ENCODE data around the gene CD151.

The CD151 gene

DNA sequence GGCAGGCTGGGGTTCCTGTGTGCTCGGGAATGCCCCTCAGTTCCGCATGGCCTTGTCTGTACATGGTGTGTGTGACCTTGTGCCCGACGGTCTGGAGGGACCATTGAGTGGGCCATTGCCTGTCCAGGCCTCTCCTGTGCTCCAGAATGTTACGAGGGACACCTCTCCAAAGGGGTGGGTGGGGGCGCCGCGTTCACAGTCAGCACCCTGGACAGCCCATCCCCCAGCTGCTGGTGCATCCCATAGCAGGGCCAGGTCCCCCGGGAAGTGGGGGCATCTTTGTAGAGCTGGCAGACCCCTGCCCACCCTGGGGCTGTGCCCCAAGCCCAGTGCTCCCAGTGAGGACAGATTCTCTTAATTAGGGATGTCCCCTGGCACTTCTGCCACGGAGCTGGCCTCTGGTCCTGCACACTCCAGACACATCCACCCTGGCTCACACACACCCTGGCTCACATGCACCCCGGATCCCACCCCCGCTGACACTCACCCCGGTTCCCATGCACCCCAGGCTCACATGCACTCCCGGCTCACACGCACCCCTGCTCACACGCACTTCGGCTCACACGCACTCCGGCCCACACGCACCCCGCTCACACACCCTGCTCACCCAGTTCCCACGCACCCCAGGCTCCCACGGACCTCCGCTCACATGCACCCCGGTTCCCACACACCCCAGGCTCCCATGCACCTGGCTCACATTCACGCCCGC is 25.5 kb downstream of the CD151 start:
- no peak for DNase-seq (ENCODE audit: low spot score)

DNA sequence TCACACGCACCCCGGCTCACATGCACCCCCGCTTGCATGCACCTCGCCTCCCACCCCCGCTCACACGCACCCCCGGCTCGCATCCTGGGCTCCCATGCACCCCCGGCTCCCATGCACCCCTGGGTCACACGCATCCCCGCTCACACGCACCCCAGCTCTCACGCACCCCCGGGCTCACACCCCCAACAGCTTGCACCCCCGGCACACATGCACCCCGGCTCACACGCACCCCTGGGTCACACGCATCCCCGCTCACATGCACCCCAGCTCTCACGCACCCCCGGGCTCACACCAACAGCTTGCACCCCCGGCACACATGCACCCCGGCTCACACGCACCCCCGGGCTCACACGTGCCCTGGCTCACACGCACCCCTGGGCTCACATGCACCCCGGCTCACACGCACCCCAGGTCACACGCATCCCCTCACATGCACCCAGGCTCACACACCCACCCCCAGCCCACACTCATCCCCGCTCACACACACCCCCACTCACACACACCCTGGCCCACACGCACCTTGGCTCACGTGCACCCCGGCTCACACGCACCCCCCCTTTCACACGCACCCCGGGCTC is 26.1 kb downstream of the CD151 start:
- no peak for DNase-seq (ENCODE audit: low spot score)

DNA sequence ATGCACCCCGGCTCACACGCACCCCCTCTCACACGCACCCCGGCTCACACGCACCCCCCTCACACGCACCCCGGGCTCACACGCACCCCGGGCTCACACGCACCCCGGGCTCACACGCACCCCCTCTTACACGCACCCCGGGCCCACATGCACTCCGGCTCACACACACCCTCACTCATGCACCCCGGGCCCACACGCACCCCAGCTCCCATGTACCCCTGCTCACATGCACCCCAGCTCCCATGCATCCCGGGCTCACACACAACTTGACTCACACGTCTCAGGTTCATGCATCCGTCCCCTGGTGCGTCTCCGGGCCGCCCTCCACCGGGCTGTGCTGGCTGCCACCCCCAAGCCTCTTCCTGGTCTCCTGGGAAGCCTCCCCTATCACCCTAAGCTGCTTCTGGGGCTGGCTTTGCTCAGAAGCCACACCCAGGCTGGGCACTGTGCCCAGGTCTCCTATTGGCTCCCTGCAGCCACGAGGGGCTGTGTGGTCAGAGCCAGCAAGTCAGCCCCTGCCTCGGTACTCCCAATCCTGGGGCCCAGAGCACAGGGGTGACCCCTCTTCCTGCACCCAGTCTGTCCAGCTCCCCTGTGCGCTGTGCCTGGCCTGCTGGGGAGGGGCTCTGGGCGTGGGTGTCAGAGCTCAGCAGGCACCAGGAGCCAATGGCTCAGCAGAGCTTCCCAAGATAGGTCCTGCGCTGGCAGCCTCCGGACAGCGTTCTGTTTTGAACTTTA is 26.8 kb downstream of the CD151 start:
- no peak for DNase-seq (ENCODE audit: low spot score)

DNA sequence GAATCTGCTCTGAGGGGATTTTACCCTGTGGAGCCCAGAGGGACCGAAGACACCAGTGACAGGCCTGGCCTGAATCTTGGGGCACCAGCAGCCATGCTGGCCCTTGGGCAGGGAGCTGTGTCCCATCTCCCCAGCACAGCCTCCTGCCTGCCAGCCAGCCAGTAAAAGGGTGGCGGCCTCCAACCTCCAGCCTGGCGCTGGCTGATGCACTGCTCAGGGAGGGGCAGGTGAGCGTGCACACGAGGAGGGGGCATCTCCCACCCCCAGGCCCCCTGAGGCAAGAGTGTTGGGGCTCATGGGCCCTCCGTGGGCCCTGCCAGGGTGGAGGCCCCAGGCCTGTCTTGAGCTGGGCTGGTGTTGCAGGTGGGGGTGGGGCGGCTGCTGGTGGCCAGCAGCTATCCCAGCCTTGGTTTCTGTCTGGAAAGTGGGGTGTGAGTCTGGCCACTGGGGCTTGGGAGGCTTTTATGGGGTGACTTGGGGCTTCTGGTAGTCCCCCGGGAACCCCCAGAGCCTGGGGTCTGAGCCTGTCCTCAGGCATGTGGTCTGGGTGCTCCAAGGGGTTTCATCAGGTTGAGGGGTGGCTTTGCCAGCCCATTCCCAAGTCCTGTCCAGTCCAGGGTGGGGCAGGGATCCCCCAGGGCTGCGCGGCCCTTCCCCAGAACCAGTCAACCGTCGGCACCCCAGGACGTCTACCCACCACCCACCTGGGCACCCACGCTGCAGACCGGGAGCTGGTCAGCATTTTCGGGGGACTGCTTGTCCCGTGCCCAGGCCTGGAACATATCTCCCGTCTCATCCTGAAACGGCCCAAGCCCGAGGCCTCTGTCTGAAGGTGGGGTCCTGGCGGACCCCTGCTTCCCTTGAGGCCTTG is 27.7 kb downstream of the CD151 start:
- no peak for DNase-seq (ENCODE audit: low spot score)

DNA sequence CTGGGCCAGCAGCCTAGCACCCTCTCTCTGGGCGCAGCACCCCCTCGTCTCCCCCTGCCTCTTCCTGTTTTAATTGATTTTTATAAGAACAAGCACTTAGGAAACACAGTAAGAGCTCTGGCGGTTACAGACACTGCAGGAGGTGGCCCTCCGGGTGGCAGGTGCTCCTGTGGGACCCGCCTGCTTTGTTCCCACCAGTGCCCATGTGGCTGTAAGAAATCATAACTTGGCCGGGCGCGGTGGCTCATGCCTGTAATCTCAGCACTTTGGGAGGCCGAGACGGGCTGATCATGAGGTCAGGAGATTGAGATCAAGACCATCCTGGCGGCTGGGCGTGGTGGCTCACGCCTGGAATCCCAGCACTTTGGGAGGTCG is 28.3 kb downstream of the CD151 start:
- DNase-seq (ENCODE audit: low spot score) = no peak

DNA sequence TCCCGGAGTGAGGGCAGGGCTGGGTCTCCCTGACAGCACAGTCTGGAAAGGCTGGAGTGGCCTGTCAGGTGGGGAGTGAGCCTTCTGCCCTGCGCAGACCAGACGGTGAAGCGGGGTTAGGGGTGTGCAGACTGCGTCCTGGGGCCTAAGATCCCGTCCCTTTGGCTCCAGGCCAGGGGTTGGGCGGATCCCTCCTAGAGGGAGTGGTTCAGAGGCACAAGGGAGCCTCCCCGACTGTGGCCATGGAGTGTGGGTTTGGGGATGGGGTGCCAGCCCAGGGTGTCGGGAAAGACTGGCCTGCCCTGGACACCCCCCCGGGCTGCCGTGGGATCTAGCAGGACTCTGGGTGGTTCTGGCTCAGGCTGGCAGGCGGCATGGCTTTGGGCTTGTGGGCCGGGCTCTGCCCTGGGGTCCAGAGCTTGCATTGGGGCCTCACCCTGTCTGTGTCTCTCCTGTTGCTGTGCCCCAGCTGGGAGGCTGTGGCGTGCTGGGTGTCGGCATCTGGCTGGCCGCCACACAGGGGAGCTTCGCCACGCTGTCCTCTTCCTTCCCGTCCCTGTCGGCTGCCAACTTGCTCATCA is 29.4 kb downstream of the CD151 start:
- no peak for DNase-seq (ENCODE audit: low spot score)

DNA sequence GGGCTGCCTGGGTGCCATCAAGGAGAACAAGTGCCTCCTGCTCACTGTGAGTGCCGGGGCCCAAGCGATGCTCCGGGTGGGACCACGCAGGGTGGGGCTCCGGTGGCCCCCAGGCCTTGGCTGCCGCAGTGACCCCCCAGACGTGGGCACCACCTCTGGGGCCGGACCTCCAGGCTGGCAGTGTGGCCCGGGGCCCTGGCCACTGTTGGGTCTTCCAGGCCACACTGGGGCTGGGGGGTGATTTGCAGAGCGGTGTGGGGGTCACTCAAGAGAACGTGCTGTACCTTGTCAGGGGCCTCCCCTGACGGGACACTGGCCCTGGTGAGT is 29.9 kb downstream of the CD151 start:
- no peak for DNase-seq (ENCODE audit: low spot score)

DNA sequence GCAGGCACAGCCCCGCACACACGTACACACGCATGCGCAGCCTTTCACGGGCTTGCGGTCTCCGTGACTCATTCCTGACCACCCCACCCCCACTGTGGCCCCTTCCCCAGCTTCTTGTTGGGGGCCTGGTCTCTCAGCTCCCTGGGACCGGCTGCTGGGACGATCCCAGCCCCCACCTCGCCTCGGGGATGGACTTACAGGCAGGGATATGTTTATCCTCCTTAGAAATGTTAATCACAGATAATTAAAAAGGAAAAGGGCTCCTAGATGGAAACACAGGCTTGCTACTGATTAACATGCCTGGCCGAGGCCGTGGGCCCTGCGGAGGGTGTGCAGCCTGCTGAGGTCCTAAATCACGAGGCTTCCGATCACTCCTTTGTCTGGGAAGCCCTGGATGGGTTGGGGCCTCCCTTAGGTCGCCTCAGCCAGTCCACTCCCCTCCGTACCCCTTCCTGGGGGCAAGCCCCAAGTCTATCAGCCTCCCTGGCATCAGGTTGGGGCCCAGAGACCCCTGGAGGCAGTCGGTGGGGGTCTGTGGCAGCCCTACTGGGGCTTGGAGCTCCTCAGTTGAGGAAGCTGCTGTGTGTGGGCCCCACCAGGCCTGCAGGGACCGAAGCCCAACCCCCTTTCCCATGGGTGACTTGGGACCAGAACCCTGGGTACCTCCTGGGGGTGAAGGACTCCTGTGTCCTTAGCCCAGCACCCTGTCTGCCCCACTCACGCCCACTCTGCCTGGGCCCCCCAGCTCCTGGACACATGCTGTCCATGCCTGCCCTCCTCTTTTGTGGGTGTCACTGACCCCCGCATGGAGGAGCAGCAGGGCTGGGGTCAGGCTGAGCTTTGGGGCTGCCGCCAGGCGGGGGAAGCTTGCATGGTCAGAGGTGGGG is 30.5 kb downstream of the CD151 start:
- DNase-seq (ENCODE audit: low spot score) = no peak

DNA sequence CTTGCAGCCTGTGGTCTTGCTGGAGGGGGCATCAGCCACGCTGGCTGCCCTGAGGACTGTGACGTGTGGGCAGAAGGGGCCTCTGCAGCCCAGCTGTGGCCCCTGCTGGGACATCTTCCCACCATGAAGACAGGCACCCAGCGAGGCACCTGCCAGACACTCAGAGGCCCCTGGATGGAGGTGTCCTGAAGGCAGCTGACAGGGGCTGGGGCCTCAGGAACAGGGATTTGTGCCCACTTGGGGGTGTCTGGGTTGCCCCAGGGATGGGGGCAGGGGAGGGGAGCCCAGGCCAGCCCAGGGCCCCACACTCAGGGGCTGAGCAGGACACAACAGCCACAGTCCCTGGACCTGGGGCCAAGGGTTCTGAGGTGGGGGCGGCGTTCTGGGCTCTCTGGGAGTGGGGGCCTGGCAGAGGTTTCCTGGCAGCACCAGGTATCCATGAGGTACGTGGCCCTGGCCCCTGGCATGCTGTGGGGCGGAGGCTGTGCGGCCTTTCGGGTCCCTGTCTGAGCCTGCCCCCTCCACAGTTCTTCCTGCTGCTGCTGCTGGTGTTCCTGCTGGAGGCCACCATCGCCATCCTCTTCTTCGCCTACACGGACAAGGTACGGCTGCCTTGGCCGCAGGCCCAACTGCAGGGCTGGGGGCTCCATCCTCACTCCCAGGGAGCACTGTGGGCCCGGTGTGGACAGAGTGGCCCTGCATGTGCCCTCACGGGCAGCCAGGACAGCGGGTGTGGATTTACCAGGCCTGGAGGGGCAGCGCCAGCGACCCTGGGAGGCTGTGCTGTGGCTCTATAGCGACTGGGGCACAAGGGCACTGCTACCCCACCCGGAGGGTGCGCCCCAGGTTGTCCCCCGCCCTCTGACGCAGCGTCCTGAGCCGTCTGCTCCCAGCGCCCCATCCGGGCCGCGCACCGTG is 31.4 kb downstream of the CD151 start:
- DNase-seq (ENCODE audit: low spot score) = no peak

DNA sequence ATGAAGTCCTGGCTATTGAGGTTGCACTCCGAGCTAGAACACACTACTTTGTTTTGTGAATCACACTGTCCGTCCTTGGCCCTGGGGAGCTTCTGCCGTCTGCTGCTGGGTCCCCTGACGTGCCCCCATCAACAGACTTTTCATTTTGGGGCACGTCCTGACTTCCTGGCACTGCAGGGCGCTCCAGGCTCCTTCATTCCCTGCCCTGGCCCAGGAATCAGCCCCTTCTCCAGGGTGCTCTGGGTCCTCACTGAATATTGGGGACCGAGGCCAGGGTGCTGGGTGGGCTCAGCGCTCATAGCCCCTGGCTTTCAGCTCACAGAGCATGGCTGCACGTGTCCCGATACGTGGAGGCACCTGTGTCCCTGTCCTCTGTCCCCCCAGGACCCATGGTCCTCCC is 32.1 kb downstream of the CD151 start:
- no peak for DNase-seq (ENCODE audit: low spot score)

DNA sequence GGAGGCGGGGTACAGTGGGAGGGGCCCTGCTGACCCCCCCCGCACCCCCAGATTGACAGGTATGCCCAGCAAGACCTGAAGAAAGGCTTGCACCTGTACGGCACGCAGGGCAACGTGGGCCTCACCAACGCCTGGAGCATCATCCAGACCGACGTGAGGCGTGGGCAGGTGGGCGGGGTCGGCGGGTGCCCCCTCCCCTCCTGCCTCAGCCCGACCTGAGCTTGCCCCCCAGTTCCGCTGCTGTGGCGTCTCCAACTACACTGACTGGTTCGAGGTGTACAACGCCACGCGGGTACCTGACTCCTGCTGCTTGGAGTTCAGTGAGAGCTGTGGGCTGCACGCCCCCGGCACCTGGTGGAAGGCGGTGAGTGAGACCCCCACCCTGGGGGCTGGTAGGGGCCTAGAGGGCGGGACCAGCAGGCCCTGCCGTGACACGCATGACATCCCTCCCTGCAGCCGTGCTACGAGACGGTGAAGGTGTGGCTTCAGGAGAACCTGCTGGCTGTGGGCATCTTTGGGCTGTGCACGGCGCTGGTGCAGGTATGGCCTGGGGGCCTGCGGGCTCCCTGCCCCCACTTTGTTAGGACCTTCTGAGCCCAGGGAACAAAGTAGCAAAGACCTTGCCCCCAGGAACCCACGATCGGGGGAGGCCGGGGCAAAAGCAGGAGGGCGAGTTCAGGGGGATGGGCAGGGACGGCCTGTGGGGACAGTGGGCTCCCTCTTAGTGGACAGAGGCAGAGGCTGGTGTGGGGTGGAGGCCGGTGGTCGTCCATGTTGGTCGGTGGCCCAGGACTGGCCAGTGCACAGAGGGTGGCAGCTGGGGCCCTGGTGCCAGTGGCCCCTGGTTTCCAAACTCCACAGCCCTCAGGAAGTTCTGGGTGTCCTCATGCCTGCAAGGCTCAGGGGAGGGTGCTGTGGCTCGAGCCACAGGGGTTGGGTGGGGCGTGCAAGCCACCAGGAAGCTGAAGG is 33.0 kb downstream of the CD151 start:
- no peak for DNase-seq (ENCODE audit: low spot score)

DNA sequence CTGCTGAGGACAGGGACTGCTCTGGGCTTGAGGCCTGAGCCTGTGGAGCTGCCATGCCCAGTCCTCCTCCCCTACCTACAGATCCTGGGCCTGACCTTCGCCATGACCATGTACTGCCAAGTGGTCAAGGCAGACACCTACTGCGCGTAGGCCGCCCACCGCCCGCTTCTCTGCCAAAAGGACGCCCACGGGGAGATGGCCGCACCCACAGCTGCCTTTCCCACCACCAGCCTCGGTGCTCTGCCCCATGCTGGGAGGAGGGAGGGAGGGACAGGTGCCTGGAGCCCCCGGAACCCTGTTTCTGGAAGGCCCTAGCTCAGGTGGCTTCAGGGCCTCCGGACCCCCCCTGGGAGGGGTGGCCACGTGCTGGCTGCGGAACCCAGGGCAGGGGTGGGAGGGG is 33.7 kb downstream of the CD151 start:
- DNase-seq (ENCODE audit: low spot score) = no peak

DNA sequence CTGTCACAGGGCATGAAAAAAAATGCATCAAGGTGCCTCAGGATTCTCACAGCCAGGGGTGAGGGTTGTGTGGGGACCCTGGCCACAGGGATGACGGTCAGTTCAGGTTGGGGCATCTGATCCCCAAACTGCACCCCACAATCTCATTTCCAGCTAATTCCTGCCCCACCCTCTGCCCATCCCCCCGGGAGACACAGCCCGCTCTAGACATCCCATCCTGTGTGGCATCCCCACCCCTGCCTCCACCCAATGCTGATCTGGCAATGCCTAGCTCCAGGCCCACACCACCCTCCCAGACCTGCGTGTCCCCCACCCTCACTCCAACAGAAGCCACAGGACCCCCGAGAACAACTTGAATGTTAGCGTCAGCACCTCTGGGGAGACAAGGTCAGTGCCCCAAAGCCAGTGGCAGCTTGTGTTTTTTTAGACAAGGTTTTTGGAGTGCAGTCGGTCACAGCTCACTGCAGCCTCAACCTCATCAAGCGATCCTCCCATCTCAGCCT is 35.2 kb downstream of the CD151 start:
- no peak for DNase-seq (ENCODE audit: low spot score)

DNA sequence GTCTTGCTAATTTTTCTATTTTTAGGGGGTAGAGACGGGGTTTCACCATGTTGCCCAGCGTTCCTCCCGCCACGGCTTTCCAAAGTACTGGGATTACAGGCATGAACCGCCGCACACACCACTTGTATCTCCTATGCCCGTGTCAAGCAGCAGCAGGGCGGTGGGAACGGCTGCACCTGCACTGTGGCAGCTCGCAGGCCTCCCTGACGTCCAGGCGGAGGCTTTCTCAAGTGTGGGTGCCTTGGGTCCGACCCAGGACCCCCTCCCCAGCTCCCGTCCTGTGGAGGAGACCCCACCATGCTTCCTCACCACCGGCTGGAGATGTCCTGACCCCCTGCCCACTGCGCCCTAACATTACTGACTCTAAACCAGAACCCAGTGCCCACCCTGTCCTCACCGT is 35.6 kb downstream of the CD151 start:
- no peak for DNase-seq (ENCODE audit: low spot score)

DNA sequence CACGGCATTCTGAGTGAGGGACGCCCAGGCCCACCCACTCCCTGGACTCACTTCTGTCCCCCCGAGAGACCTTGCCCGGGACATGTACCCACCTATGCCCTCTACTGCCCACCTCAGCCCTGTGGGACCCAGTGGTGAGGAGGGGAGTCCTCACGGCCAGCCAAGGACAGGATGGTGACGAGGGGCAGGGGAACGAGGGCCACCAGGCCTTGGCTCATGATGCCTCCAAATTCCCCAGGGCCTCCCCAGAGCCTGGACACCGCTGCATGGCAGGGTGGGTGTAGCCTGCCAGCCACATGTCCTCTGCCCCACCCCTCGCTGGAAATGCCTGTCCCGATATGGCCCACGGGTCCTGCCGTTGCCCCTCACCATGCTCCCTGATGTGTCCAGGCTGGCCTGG is 36.0 kb downstream of the CD151 start:
- no peak for DNase-seq (ENCODE audit: low spot score)

DNA sequence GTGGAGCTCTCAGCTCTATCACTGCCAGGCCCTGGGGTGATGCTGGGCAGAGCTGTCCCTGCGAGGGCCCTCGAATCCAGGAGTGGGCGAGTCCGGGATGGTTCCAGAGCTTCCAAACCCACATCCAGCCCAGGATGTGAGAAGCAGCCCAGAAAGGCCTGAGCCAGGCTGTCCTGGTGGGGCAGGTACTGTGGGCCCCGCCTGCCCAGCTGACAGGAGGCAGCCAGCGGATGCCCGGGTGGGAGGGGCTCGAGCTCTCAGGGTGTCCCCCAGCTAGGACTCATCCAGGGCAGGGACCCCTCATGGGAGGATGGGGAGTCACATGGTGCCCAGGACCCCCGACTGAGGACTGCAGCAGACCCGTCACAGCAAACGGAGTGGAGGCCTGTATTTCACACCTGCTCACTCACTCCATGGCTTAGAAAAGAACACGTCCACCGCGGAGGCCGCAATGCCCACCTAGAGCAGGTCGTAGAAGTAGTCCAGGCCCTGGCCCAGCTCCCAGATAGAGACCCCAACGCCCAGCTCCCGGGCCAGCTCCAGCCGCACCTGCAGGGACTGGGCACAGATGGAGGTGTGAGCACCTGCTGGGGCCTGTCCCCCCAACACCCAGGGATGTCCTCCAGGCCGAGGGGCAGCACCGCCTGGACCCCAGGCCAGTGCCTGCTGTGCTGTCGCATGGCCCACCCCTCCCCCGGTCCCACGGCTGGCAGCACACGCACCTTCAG is 36.8 kb downstream of the CD151 start:
- no peak for DNase-seq (ENCODE audit: low spot score)

DNA sequence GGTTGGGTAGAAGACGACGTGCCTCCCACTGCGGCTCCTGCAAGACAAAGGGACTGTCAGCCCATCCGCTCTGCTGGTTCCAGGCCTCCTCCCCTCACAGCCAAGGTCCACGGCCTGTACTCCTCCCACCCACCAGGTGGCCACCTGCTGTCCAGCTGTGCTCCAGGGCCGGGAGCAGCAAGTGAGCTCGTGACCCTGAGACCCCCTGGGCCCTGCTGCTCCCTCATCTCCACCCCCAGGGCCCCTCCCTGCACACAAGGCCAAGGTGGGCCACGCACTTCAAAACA is 37.3 kb downstream of the CD151 start:
- DNase-seq (ENCODE audit: low spot score) = no peak

DNA sequence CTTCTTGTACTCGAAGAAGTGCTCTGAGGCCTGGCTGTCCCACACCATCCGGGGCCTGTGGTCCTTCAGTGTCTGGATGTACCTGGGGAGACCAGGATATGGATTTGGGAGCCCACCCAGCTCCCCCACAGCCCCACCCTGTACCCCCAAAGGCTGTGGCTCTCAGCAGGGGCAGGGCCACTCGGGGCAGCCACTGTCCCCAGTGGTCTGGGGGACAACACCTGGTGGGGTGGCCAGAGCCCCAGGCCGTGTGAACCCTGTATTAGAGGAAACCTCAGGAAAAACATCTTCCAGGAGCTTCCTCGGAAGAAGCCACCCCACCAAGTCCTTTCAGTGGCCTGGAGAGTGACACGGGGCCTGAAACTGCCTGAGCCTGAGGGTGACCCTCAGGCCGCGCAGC is 37.7 kb downstream of the CD151 start:
- no peak for DNase-seq (ENCODE audit: low spot score)
